Stomach (tissue), 9 donors: ENCODE results near the gene RBFOX2. TPM values are rescaled to one million over a fixed set of nuclear protein-coding genes. Genes with fewer than 3 reads are reported as not detected.

Experiments used
- DNase-seq, 2 donors: peaks; one replicate each; pipeline versions ENCODE4 v3.0.0 to v3.0.0-alpha.2; 2013 to 2019
- H3K27ac ChIP-seq, 5 donors: fragments of 200-600 bp in 4 of 5; sonication (generic) in 4 of 5; one replicate each; pipeline ENCODE4 v1.5.1; 2013 to 2019; ENCODE audit warnings: mild to moderate bottlenecking in 1 of 5, moderate library complexity in 1 of 5
- H3K27me3 ChIP-seq, 3 donors: fragments of 200-600 bp; sonication (generic); one replicate each; pipeline ENCODE4 v1.5.1; 2017 to 2019; ENCODE audit warnings: mixed run types in 1 of 3
- H3K36me3 ChIP-seq, 4 donors: fragments of 200-600 bp; sonication (generic); 1 replicate in 3 of 4; 2 replicates in 1 of 4; pipeline ENCODE4 v1.5.1; 2016 to 2019
- H3K4me1 ChIP-seq, 4 donors: fragments of 200-600 bp; sonication (generic); one replicate each; pipeline ENCODE4 v1.5.1; 2016 to 2019
- H3K4me3 ChIP-seq, 4 donors: fragments of 200-600 bp; sonication (generic) in 3 of 4; one replicate each; pipeline ENCODE4 v1.5.1; 2016 to 2019; ENCODE audit warnings: mild to moderate bottlenecking in 1 of 4
- H3K9me3 ChIP-seq, 4 donors: fragments of 200-600 bp; sonication (generic); one replicate each; pipeline ENCODE4 v1.5.1; 2016 to 2019
- EP300 ChIP-seq: sonication (generic); formaldehyde crosslinking; IDR thresholded peaks from one replicate; pipeline ENCODE4 v1.6.1; 2017; ENCODE audit warnings: antibody characterized with exemption
- POLR2A ChIP-seq, 4 donors: fragments of 450-650 bp; IDR thresholded peaks; one replicate each; pipeline ENCODE4 v1.6.1; 2016; ENCODE audit warnings: antibody characterized with exemption in 4 of 4, control low read depth in 2 of 4, mild to moderate bottlenecking in 1 of 4, moderate library complexity in 1 of 4
- POLR2AphosphoS5 ChIP-seq, 3 donors: sonication (generic); formaldehyde crosslinking; IDR thresholded peaks; one replicate each; pipeline ENCODE4 v1.6.1; 2016; ENCODE audit warnings: antibody characterized with exemption in 3 of 3
- WGBS, 5 donors: extraction: QIAGEN DNeasy Blood & Tissue Kit in 3 of 5; methylation state at CpG; one replicate each; pipeline versions ENCODE4 v1.1.5 to v1.1.7; 2013 to 2018; 5-methylcytosine and 5-hydroxymethylcytosine counted together
- intact Hi-C: fragments of 100-400 bp; cut with DNase I; formaldehyde crosslinking; loops from one replicate; pipeline ENCODE4 v1.15.1; 2023; ENCODE audit warnings: low total_unique reads
- polyA plus RNA-seq, 3 donors: library from polyadenylated mRNA; stranded (reverse); fragments of 200-250 nt; gene quantifications; one replicate each; pipeline ENCODE4 v1.2.3, GENCODE V29; 2013
- total RNA-seq, 5 donors: library from RNA; depleted of rRNA; stranded (reverse); fragments of >200 nt; gene quantifications; one replicate each; pipeline versions ENCODE4 v1.1.0 to v1.2.3, GENCODE V29; 2014 to 2016
- TF ChIP-seq, protein P1 (sequence below), 7 experiments: fragments of 450-650 bp in 4 of 7; fragments of 200-600 bp in 3 of 7; sonication (generic) in 3 of 7; IDR thresholded peaks; one replicate each; pipeline ENCODE4 v1.5.1; 2016 to 2019; ENCODE audit warnings: antibody characterized with exemption in 7 of 7, control low read depth in 2 of 7, mild to moderate bottlenecking in 1 of 7
- donor health status: healthy with polysubstance abuse.
- donor health status: Bipolar disorder and iron deficiency.
- donor health status: healthy.

Gene RBFOX2
- total and polyA plus RNA-seq, 8 donors, result 14.9 to 176 (median 46.7) TPM

DNA sequence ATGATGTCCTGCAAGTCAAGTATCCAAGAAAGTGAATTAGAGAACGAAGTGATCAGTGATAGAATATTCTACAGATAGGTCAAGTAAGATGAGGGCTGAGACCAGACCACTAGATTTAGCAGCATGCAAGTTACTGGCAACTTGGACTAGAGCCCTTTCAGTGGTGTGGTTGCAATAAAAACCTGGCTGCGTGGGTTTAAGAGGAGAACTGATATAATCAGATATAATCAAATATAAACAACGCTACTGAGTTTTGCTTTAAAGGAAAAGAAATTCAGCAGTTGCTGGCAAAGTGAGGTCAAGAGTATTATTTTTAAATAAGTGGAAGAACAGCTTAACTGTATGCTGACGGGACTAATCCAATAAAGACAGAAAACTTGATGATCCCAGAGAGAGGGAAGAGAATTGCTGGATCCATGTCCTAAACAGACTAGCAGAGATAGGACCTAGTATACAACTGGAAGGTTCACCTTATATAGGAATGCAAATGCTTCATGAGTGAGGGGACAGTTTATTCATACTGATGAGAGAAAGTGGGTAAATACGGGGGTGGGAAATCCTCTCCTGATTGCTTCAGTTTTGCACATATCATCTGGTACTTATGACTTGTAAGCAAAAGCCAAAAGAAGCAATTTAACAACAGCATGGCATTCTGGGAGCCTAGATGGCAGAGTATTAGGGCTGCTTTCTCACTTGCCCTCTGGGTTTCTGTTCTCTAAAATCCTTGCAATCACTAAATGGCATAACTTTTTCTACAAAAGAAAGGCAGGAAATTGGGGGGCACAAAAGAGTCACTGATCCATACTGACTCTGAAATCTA, 146.2 kb downstream of the RBFOX2 start:
- no peak for DNase-seq
- intact Hi-C loops, result no loop called here
- Histone ChIP-seq H3K9me3 (no peaks in the 10 kb centered on the region), H3K27me3 (no peaks in the 10 kb centered on the region), H3K36me3 (no peaks in the 10 kb centered on the region), H3K4me3 (no peak overlapping the region), H3K4me1 (peaks cover 13 to 54% (median 26%) of the 10 kb centered on the region in 4 donors), H3K27ac (peak overlapping the region in 4 of 5 donors; percentile 13 to 69 (median 58))
- WGBS, 5 donors, result 30 to 46% (median 31%) methylated on average over 5 of the region's 5 CpGs
- no peak for TF ChIP-seq POLR2AphosphoS5 (IDR thresholded peaks at IDR 0.05)
- TF ChIP-seq, protein P1, sequence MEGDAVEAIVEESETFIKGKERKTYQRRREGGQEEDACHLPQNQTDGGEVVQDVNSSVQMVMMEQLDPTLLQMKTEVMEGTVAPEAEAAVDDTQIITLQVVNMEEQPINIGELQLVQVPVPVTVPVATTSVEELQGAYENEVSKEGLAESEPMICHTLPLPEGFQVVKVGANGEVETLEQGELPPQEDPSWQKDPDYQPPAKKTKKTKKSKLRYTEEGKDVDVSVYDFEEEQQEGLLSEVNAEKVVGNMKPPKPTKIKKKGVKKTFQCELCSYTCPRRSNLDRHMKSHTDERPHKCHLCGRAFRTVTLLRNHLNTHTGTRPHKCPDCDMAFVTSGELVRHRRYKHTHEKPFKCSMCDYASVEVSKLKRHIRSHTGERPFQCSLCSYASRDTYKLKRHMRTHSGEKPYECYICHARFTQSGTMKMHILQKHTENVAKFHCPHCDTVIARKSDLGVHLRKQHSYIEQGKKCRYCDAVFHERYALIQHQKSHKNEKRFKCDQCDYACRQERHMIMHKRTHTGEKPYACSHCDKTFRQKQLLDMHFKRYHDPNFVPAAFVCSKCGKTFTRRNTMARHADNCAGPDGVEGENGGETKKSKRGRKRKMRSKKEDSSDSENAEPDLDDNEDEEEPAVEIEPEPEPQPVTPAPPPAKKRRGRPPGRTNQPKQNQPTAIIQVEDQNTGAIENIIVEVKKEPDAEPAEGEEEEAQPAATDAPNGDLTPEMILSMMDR (IDR thresholded peaks at IDR 0.05), result no peak
- no peak for TF ChIP-seq EP300

DNA sequence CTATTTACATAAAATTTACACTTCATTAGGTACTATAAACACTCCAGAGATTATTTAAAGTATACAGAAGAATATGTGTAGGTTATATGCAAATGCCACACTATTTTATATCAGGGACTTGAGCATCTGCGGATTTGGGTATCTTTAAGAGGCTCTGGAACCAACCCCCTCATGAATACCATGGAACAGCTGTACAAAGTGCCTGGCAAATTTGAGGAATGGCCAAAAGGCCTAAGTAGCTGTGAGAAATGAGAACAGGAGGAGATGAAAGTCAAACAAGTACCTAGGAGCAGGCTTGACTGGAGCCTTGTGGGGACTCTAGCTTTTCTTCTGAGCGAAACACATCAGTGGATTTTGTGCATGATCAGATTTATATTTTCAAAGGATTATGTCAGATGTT, 149.3 kb downstream of the RBFOX2 start:
- 94 to 98% (median 96%) methylated on average over 2 of the region's 2 CpGs for WGBS, 5 donors
- Histone ChIP-seq H3K36me3 (no peaks in the 10 kb centered on the region), H3K4me1 (peaks cover 9 to 46% (median 26%) of the 10 kb centered on the region in 4 donors), H3K9me3 (no peaks in the 10 kb centered on the region), H3K4me3 (no peak overlapping the region), H3K27me3 (no peaks in the 10 kb centered on the region), H3K27ac (no peak overlapping the region)
- no peak for DNase-seq
- intact Hi-C loops, result no loop called here
- TF ChIP-seq, protein P1 (IDR thresholded peaks at IDR 0.05), result no peak
- TF ChIP-seq POLR2A (IDR thresholded peaks at IDR 0.05) (no peak), POLR2AphosphoS5 (IDR thresholded peaks at IDR 0.05) (no peak), EP300 (no peak)

DNA sequence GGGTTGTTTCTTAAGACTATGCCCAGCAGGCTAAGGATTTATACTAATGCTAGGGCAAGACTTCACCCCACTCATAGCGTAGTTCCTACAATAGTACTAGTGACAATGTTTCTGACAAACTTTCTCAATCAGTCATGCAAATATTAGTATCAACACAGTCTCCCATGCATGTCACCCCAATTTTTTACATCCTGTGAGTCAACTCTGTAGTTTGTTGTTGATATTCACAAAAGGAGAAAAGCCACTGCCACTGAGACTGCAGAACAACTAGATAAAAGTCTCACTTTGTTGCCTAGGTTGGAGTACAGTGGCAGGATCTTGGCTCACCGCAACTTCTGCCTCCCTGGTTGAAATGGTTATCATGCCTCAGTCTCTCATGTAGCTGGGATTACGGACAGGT, 155.2 kb downstream of the RBFOX2 start:
- no peak for DNase-seq
- Histone ChIP-seq H3K27me3 (no peaks in the 10 kb centered on the region), H3K27ac (no peak overlapping the region), H3K9me3 (no peaks in the 10 kb centered on the region), H3K4me3 (no peak overlapping the region), H3K36me3 (no peaks in the 10 kb centered on the region), H3K4me1 (peaks cover 0 to 57% (median 23%) of the 10 kb centered on the region in 4 donors)
- 87 to 98% (median 97%) methylated on average over 3 of the region's 3 CpGs for WGBS, 5 donors
- no peak for TF ChIP-seq POLR2AphosphoS5 (IDR thresholded peaks at IDR 0.05)
- TF ChIP-seq EP300, result no peak
- intact Hi-C loops, result no loop called here

DNA sequence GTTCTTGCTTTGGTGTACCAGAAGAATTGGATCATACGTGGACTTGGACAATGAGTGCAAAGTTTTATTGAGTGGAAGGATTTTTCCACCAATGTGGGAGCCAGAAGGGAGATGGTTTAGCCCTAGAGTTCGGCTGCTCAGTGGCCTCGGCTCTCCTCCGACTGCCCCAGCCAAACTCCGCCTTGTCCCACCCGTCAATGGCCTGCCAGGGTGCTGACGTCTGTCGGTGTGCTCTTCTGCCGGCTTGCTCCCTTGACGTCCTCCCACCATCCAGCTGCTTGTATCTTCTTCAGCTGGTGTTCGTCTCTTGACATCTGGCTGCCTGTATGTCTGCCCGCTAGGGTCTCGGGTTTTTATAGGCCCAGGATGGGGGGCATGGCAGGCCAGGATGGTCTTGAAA, 156.2 kb downstream of the RBFOX2 start:
- Histone ChIP-seq H3K36me3 (no peaks in the 10 kb centered on the region), H3K4me3 (no peak overlapping the region), H3K27me3 (no peaks in the 10 kb centered on the region), H3K4me1 (peaks cover 0 to 61% (median 23%) of the 10 kb centered on the region in 4 donors), H3K27ac (no peak overlapping the region), H3K9me3 (no peaks in the 10 kb centered on the region)
- DNase-seq, result no peak
- intact Hi-C loops, result no loop called here
- whole genome bisulfite sequencing, 5 donors, result 86 to 90% (median 89%) methylated on average over 12 to 13 of the region's 13 CpGs
- TF ChIP-seq, protein P1 (IDR thresholded peaks at IDR 0.05), result no peak
- TF ChIP-seq POLR2A (IDR thresholded peaks at IDR 0.05) (no peak), EP300 (no peak), POLR2AphosphoS5 (IDR thresholded peaks at IDR 0.05) (no peak)
